Sigmoid colon (tissue), 4 donors: Measurements from ENCODE around the gene SURF1.

Source experiments
- CTCF ChIP-seq, 4 experiments: fragments of 450-650 bp in 3 of 4; fragments of 200-600 bp in 1 of 4; IDR thresholded peaks; one replicate each; pipeline ENCODE4 v1.5.1; 2016 to 2019; ENCODE audit warnings: antibody characterized with exemption in 4 of 4, mild to moderate bottlenecking in 3 of 4, moderate library complexity in 2 of 4
- EP300 ChIP-seq, 4 donors: sonication (generic); formaldehyde crosslinking; IDR thresholded peaks; one replicate each; pipeline ENCODE4 v1.6.1; 2017; ENCODE audit warnings: antibody characterized with exemption in 4 of 4
- POLR2A ChIP-seq, 2 donors: fragments of 450-650 bp; IDR thresholded peaks; one replicate each; pipeline ENCODE4 v1.6.1; 2016; ENCODE audit warnings: antibody characterized with exemption in 2 of 2, mild to moderate bottlenecking in 2 of 2, moderate library complexity in 2 of 2
- POLR2AphosphoS5 ChIP-seq, 4 donors: sonication (generic); formaldehyde crosslinking; IDR thresholded peaks; one replicate each; pipeline ENCODE4 v1.6.1; 2017; ENCODE audit warnings: antibody characterized with exemption in 4 of 4

GRCh38 chr9:133401588-133401987 lies 45.3 kb upstream of the SURF1 start:
- TF ChIP-seq POLR2A (IDR thresholded peaks at IDR 0.05) (no peak), POLR2AphosphoS5 (IDR thresholded peaks at IDR 0.05) (no peak), CTCF (IDR thresholded peaks at IDR 0.05) (no peak), EP300 (IDR thresholded peaks at IDR 0.05) (no peak)
